ENCODE data around the gene RPUSD1.
"Not testable (repeated sequence)": the region's sequence is repeated elsewhere in the genome, so short reads cannot be mapped to it uniquely, and the experiment has no call there.

DNA sequence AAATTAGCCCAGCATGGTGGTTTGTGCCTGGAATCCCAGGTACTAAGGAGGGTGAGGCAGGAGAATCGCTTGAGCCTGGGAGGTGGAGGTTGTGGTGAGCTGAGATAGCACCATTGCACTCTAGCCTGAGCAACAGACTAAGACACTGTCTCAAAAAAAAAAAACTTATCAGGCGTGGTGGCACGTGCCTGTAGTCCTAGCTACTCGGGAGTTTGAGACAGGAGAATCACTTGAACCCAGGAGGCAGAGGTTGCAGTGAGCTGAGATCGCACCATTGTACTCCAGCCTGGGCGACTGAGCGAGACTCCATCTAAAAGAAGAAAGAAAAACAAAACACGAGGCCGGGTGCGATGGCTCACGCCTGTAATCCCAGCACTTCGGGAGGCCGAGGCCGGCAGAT lies 45.3 kb downstream of the RPUSD1 start:
- TF ChIP-seq POLR2A, POLR2AphosphoS5 (IDR thresholded peaks at IDR 0.05): not testable (repeated sequence)
- TF ChIP-seq, protein P1, sequence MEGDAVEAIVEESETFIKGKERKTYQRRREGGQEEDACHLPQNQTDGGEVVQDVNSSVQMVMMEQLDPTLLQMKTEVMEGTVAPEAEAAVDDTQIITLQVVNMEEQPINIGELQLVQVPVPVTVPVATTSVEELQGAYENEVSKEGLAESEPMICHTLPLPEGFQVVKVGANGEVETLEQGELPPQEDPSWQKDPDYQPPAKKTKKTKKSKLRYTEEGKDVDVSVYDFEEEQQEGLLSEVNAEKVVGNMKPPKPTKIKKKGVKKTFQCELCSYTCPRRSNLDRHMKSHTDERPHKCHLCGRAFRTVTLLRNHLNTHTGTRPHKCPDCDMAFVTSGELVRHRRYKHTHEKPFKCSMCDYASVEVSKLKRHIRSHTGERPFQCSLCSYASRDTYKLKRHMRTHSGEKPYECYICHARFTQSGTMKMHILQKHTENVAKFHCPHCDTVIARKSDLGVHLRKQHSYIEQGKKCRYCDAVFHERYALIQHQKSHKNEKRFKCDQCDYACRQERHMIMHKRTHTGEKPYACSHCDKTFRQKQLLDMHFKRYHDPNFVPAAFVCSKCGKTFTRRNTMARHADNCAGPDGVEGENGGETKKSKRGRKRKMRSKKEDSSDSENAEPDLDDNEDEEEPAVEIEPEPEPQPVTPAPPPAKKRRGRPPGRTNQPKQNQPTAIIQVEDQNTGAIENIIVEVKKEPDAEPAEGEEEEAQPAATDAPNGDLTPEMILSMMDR (IDR thresholded peaks at IDR 0.05): not testable (repeated sequence)

Data from transverse colon (tissue), 4 donors.